Measurements from ENCODE around the gene MED10.

DNA sequence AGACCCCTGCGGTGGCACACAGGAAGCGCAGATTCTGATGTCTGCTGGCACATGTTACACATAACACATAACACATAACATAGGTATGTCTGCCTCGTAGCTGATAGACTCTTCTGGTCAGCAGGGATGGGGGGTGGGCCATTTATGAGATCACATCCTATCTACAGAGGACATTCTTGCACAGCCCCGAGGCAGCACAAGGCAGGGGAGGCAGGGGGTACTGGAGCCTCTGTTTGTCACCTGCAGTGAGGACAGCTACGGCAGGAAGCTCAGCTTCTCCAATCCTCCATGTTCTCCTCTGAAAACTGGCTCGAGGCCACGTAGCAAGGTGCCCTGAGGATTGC is 16.7 kb upstream of the MED10 start:
- TF ChIP-seq, protein P1, sequence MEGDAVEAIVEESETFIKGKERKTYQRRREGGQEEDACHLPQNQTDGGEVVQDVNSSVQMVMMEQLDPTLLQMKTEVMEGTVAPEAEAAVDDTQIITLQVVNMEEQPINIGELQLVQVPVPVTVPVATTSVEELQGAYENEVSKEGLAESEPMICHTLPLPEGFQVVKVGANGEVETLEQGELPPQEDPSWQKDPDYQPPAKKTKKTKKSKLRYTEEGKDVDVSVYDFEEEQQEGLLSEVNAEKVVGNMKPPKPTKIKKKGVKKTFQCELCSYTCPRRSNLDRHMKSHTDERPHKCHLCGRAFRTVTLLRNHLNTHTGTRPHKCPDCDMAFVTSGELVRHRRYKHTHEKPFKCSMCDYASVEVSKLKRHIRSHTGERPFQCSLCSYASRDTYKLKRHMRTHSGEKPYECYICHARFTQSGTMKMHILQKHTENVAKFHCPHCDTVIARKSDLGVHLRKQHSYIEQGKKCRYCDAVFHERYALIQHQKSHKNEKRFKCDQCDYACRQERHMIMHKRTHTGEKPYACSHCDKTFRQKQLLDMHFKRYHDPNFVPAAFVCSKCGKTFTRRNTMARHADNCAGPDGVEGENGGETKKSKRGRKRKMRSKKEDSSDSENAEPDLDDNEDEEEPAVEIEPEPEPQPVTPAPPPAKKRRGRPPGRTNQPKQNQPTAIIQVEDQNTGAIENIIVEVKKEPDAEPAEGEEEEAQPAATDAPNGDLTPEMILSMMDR (IDR thresholded peaks at IDR 0.05; ENCODE audit: poor library complexity): no peak
- TF ChIP-seq EZH2phosphoT487 (IDR thresholded peaks at IDR 0.05; ENCODE audit: low read depth, severe bottlenecking, unreplicated experiment): no peak

Data from hepatocyte (in vitro differentiated cells).